Thyroid gland (tissue), 4 donors: Measurements from ENCODE around the gene PPP1R3G.

Experiments used
- CTCF ChIP-seq, 6 experiments: fragments of 200-600 bp in 3 of 6; fragments of 450-650 bp in 3 of 6; sonication (generic) in 3 of 6; IDR thresholded peaks; one replicate each; pipeline ENCODE4 v1.5.1; 2016 to 2019; ENCODE audit warnings: antibody characterized with exemption in 6 of 6, mild to moderate bottlenecking in 2 of 6, inconsistent platforms in 1 of 6, moderate library complexity in 1 of 6
- POLR2A ChIP-seq, 2 donors: fragments of 450-650 bp; IDR thresholded peaks; one replicate each; pipeline ENCODE4 v1.6.1; 2017; ENCODE audit warnings: antibody characterized with exemption in 2 of 2, mild to moderate bottlenecking in 2 of 2, moderate library complexity in 1 of 2

GRCh38 chr6:5135788-5136376 is 50.7 kb downstream of the PPP1R3G start:
- TF ChIP-seq CTCF (IDR thresholded peaks at IDR 0.05): peak; percentile 35 to 73 (median 50)
- no peak for TF ChIP-seq POLR2A (IDR thresholded peaks at IDR 0.05)
